Measurements from ENCODE around the gene WNT4. TPM values are rescaled to one million over a fixed set of nuclear protein-coding genes. Genes with fewer than 3 reads are reported as not detected.

The WNT4 gene
- total RNA-seq, 1 donor from 2014 or later, result 0.19 TPM

DNA sequence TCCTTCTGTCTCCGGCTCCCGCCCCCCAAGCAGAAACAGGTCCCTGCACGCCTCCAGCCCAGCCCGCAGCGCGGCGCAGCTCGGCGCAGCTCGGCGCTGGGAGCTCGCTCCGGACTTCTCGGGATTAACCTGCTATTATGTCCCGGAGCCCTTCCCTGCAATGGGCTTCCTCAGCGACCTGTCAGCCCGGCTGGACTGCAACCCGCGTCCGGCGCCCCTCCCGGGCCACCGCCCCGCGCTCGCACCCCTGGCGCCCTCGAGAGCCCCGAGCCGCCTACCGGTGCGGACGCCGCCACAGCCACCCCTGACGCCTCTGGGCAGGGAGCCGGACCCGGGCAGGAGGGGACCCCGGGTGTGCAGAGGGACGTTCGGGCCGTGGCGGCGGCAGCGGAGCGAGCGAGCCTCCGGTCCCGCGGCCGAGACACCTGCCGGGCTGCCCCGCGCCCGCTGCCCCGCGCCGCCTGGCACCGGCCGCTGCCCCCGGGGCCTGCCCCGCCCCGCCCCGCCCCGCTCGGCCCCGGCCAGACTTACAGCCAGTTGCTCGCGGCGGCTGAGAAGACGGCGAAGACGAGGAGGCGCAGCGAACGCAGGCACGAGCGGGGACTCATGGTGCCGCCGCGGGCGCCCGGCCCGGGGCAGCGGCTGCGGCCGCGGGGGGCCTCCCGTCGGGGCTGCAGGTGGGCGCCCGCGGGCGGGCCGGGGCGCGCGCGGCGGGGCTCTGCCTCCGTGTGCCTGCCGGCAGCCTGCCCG lies 407 bp downstream of the WNT4 start:
- Mint-ChIP-seq H3K4me3 (ENCODE audit: unreplicated experiment) (peak overlapping the region; percentile 45), H3K36me3 (ENCODE audit: unreplicated experiment) (no peaks in the 10 kb centered on the region), H3K27ac (ENCODE audit: unreplicated experiment) (no peak overlapping the region), H3K9me3 (ENCODE audit: unreplicated experiment) (no peaks in the 10 kb centered on the region), H3K4me1 (ENCODE audit: unreplicated experiment) (peaks cover 11% of the 10 kb centered on the region), H3K27me3 (ENCODE audit: unreplicated experiment) (peaks cover 42% of the 10 kb centered on the region)
- no peak for DNase-seq (ENCODE audit: extremely low spot score, unreplicated experiment)
- TF ChIP-seq, protein P1, sequence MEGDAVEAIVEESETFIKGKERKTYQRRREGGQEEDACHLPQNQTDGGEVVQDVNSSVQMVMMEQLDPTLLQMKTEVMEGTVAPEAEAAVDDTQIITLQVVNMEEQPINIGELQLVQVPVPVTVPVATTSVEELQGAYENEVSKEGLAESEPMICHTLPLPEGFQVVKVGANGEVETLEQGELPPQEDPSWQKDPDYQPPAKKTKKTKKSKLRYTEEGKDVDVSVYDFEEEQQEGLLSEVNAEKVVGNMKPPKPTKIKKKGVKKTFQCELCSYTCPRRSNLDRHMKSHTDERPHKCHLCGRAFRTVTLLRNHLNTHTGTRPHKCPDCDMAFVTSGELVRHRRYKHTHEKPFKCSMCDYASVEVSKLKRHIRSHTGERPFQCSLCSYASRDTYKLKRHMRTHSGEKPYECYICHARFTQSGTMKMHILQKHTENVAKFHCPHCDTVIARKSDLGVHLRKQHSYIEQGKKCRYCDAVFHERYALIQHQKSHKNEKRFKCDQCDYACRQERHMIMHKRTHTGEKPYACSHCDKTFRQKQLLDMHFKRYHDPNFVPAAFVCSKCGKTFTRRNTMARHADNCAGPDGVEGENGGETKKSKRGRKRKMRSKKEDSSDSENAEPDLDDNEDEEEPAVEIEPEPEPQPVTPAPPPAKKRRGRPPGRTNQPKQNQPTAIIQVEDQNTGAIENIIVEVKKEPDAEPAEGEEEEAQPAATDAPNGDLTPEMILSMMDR (IDR thresholded peaks at IDR 0.05), result peak; percentile 11

DNA sequence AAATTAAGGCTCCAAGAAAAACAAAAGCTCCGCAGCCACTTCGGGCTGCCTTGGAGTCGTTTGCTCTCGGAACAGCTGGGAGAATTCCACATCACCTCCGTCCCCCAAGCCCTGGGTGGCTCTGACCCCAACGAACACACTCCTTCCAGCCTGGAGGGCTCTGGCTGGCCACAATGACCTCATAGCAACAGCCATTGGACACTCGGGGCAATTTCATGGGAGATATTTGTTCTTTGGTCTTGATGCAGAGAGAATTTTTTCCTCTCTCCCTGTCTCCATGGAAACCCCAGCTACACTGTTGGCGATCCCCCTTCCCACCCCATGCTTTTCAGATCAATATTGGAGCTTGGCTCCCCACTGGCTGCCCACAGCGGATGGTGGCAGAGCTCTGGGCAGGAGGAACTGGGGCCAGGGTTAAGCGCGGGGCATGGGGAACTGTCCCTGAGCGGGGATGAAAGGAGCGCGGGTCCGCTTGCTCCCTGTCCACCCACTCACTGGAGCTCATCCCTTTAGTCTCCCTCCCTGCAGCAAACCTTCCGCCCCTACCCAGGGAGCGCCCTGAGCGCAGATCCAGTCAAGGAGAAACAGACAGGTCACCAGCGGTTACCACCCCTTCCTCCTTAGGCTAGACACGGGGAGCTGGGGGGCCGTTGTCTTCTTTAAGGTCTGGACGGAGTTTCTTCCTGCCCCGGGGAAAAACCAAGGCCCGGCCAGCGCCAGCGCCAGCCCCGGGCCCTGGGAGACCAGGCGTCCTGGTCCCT lies 1.2 kb downstream of the WNT4 start:
- no peak overlapping the region for H3K27ac Mint-ChIP-seq (ENCODE audit: unreplicated experiment)
- H3K9me3 Mint-ChIP-seq (ENCODE audit: unreplicated experiment), result no peaks in the 10 kb centered on the region
- peaks cover 38% of the 10 kb centered on the region for H3K27me3 Mint-ChIP-seq (ENCODE audit: unreplicated experiment)

DNA sequence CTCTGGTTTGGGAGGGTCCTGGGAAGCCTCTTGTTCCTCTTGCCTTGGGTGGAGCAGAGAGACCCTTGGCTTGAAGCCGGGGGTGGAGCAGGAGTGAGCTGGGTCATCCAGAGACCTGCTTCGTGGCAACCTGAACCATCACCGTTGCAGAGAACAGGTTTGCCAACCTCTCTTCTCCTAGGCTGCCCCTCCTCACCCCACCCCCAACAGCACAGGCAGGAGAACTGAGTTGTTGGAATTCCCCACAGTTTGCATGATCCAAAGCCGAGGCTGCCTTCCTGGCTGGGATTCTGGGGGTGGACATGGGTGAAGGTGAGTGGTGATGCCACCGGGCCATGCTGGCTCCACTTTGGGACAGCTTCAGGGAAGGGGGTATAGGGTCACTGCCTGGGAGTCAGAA lies 2.2 kb downstream of the WNT4 start:
- TF ChIP-seq, protein P1 (IDR thresholded peaks at IDR 0.05), result no peak
- Mint-ChIP-seq H3K27me3 (ENCODE audit: unreplicated experiment) (peaks cover 30% of the 10 kb centered on the region), H3K27ac (ENCODE audit: unreplicated experiment) (no peak overlapping the region), H3K4me3 (ENCODE audit: unreplicated experiment) (no peak overlapping the region), H3K9me3 (ENCODE audit: unreplicated experiment) (no peaks in the 10 kb centered on the region), H3K36me3 (ENCODE audit: unreplicated experiment) (no peaks in the 10 kb centered on the region), H3K4me1 (ENCODE audit: unreplicated experiment) (peaks cover 17% of the 10 kb centered on the region)
- no peak for DNase-seq (ENCODE audit: extremely low spot score, unreplicated experiment)

More for the DNA sequence above, 1.2 kb downstream of the WNT4 start:
- Mint-ChIP-seq H3K4me3 (ENCODE audit: unreplicated experiment) (peak overlapping the region; percentile 45), H3K36me3 (ENCODE audit: unreplicated experiment) (no peaks in the 10 kb centered on the region), H3K4me1 (ENCODE audit: unreplicated experiment) (peaks cover 14% of the 10 kb centered on the region)
- DNase-seq (ENCODE audit: extremely low spot score, unreplicated experiment), result no peak
- TF ChIP-seq, protein P1 (IDR thresholded peaks at IDR 0.05), result no peak

DNA sequence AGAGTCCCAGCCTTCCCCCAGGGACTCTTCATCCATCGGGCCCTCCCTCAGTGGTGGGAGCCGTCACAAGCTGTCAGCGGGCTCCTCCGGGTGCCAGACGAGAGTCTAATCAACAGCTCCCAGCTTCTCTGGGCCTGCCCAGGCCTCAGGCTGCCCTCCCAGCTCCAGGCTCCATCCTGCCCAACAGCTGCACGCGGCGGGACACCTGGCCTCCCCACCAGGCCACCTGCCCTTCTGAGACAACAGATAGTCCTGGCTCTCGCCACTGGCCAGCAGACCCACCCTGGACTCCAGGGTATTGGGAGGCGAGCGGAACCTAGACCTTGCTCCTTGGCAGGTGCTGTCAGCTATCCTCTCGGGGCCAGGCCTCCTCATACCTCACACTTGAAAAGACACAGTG lies 3.1 kb downstream of the WNT4 start:
- H3K27me3 Mint-ChIP-seq (ENCODE audit: unreplicated experiment), result peaks cover 23% of the 10 kb centered on the region
- H3K4me1 Mint-ChIP-seq (ENCODE audit: unreplicated experiment), result peaks cover 17% of the 10 kb centered on the region

More for the DNA sequence above, 3.1 kb downstream of the WNT4 start:
- H3K4me3 Mint-ChIP-seq (ENCODE audit: unreplicated experiment), result no peak overlapping the region
- no peak overlapping the region for H3K27ac Mint-ChIP-seq (ENCODE audit: unreplicated experiment)
- TF ChIP-seq, protein P1 (IDR thresholded peaks at IDR 0.05), result no peak
- H3K9me3 Mint-ChIP-seq (ENCODE audit: unreplicated experiment), result no peaks in the 10 kb centered on the region
- H3K36me3 Mint-ChIP-seq (ENCODE audit: unreplicated experiment), result no peaks in the 10 kb centered on the region
- DNase-seq (ENCODE audit: extremely low spot score, unreplicated experiment), result no peak

All from osteocyte (in vitro differentiated cells).